GM19468 (cell line): ENCODE data around the gene ARFGAP3.

ENCODE experiments used
- ATAC-seq: cut with Tn5 transposase; IDR thresholded peaks from one replicate; pipeline ENCODE4 v1.9.1; 2021; ENCODE audit warnings: mild to moderate bottlenecking, moderate library complexity, moderate number of reproducible peaks; ENCODE audit not compliant: unreplicated experiment; ENCODE audit errors: extremely low read depth

ARFGAP3 gene

GRCh38 chr22:42829302-42829701 lies 27.8 kb downstream of the ARFGAP3 start:
- ATAC-seq = no peak

DNA sequence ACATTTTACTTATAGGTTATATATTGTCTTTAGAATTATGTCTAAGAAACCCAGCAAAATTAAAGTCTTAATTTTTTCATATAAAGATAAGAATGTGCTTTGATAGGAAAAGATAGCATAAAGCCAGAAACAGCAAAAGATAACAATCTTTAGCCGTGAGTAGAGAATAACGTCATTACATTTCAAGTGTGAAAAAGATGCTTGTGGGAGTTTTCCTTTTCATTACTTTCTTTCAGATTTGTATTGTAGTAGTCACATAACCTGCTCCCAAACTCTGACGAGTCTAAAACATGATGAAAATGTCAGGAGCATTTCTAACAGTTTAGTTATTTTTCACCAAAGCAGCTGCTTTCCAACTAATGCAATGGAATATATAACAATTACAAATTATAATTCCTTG lies 31.3 kb downstream of the ARFGAP3 start:
- ATAC-seq = no peak

DNA sequence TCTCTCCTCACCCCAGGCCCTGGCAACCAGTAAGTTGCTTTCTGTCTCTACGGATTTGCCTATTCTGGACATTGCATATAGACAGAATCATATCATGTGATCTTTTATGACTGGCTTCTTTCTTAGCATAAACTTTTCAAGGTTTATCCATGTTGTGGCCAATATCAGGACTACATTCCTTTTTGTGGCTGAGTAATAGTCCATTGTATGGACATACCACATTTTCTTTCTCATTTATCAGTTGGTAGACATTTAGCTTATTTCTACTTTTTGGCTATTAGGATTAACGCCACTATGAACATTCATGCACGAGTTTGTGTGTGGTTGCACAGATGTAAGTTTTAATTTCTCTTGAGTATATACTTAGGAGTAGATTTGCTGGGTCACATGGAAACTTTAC lies 35.7 kb downstream of the ARFGAP3 start:
- no peak for ATAC-seq

GRCh38 chr22:42820045-42820763 lies 36.9 kb downstream of the ARFGAP3 start:
- no peak for ATAC-seq

DNA sequence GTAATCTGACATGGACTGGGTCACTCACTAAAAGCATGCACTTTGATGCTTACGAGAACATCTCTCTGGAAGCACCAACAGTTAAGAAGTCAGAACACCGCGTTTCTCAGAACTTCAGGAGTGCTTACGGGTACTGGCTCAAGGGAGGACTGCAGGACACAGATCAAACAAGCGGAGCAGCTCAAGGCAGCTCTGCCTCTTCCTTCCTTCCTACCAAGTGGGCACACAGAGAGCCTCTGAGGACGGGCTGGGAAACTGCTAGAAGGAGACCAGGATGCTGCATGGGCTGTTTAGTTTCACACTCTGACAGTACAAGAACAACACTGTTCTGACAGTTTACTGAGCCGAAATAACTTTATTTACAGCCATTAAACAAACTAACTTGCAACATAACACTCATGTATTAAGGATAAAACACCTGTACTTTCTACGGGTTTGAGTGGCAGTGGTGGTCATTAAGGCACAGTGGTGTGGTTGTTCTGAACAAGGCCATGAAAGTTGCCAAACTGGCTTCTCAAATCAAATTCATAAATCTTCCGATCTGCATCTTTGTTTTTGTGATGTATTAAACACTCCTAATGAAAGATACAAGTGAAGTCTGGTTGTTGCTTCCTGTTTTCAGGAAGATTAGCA lies 37.5 kb downstream of the ARFGAP3 start:
- ATAC-seq = no peak

DNA sequence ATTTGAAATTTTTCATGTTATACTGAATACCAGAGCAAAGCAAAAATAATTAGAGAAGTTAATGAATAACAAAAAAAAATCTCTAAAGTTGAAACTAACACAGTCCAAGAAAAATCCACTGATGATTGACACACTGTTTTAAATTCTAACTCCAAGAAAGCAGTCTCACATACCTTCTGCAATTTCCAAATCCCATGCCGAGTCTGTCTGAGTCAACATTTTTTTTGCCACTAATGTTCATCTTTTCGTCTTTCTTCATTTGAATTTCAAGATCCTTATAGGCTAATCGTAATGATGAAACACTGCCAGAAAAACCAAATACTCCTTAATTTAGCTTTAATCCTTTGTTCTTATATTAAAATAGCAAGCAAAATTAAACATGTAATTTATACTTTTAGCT lies 39.5 kb downstream of the ARFGAP3 start:
- ATAC-seq = no peak

GRCh38 chr22:42816336-42816735 lies 40.7 kb downstream of the ARFGAP3 start:
- no peak for ATAC-seq

DNA sequence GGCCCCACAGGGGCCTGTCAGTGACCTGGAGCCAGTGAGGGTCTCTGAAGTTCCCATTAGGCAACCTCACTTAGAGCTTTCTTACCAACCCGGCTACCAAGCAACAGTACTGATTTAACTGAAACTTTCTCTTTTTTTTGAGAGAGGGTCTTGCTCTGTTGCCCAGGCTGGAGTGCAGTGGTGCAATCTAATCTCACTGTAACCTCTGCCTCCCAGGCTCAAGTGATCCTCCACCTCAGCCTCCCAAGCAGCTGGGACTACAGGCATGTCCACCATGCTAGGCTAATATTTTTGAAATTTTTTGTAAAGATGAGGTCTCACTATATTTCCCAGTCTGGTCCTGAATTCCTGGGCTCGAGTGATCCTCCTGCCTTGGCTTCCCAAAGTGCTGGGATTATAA lies 42.5 kb downstream of the ARFGAP3 start:
- ATAC-seq = no peak

- no peak for ATAC-seq
Observed at GRCh38 chr22:42814215-42814614, 42.9 kb downstream of the ARFGAP3 start.

DNA sequence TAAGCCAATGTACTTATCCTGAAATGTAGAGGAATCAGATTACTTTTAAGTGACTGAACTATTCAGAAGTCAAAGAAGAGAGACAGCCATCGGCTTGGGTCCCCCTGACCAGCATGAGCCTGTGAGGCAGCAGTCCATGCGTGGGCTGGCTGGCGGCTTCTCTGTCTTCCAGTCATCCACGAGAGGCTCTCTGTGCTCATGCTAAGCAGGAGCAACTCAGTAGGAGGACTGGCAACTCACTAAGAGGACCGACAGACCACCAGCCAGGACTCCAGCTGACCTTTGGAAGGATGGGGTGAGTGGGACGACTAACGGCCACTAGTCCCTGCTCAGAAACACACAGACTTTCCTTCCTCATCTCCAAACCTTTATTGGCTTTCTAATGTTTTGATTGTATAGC lies 43.6 kb downstream of the ARFGAP3 start:
- ATAC-seq = no peak

DNA sequence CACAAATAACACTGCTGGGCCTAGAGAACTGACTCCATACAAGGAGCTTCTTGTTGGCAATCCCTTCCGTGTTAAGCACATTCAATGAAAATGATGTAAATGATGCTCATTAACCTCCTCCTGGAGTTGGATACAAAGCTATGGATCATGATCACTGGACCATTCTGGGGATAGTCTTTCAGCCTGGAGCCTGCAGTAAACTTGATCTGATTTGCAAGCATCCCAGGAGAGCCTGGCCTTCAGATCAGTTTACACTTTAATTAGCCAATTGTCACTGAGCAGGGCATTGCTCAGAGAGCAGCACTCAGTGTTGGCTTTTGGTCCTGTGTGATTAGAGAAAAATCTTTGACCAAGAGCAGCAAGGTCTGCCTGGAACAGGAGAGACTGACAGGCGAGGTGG lies 45.6 kb downstream of the ARFGAP3 start:
- ATAC-seq = no peak

DNA sequence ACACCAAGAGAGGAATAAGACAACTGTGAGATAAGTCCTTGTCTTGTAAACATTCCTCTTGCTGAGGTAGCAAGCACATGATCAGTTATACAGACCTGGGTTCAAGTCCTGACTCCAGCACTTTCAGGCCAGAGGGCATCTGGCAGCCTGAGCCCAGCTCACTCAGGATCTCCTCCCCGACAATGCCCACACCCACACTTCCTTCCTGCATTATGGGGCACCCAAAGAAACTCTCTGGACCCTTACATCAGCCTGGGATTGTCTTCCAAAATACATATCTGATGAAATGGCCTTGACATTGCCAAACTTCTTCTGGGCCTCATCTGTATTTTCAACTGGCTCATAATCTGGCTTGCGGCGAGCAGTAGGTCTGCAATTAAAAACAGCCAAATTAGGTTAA lies 48.6 kb downstream of the ARFGAP3 start:
- ATAC-seq = no peak

- ATAC-seq = no peak
Observed at GRCh38 chr22:42807185-42807584, 49.9 kb downstream of the ARFGAP3 start.

DNA sequence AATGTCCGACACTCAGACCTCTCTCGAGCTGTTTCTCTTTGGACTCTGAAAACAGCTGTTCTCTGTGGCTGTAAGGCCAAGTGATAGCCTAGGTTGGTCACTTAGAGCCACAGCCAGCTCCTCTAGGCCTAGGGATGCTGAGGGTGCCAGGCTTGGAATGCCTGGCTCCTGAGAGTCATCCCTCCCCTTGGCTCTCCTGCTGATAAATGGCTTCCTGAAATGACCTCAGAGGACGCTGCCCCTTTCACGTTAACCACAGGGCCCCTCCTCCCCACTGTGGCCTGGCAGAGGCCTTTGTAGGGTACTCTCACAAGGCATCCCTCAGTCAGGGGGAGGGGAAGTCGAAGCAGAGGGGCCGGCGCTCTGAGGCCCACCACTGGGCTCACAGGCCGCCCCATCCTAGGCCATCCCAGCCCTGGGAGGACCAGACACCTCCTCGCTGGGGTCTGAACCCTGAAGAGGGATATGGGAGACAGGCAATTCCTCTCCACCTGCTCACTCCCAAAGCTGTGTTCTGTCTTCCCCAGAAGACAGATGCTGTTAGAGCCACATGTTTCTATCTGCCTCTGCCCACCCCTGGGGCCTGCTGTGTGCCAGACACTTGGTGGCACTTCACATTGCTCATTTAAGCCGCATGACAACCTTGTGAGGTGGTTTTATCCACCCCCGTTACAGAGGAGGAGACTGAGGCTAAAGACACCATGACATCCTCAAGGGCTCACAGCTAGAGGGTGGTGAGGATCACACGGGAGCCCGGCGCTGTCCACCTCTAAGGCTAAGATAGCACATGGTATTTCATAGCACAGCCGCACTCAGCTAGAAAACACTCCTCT lies 50.9 kb downstream of the ARFGAP3 start:
- ATAC-seq = no peak

GRCh38 chr22:42805016-42805997 lies 51.8 kb downstream of the ARFGAP3 start:
- ATAC-seq = no peak

GRCh38 chr22:42803389-42803788 lies 53.7 kb downstream of the ARFGAP3 start:
- no peak for ATAC-seq

GRCh38 chr22:42801252-42802080 lies 55.6 kb downstream of the ARFGAP3 start:
- no peak for ATAC-seq

DNA sequence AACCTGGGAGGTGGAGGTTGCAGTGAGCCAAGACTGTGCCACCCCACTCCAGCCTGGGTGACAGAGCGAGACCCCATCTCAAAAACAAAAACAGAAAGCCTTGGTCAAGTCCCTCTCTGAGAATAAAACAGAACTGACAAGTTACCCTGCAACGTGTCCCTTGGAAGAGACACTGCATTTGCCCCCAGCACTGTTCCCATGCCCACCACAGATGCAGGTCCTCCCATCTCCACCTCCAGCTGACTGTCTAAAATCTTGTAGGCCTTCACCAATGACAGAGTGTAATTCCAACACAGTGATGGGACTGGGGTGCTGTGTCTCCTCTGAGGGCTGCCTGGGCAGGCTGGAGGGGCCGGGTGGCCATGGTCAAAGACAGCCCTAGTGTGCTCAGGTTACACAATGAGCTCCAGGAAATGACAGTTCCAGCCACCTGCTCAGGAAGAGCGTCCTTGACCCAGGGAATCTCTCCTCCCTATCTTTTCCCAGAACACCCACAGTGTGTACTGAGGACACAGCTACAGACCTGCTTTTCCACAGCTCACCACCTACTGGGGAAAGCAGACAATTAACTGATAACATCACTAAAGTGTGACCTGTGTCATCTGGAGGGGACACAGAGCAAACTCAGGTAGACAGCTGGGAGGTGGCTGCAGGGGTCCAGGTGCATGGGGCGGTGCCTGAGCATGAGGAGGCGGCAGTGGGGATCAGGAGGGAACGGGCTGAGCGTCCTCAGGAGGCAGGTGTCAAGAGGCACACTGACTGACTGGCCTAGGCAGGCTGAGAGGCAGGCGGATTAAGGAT lies 56.4 kb downstream of the ARFGAP3 start:
- ATAC-seq = no peak
